ENCODE data around the gene ATPAF1. TPM values are rescaled to one million over a fixed set of nuclear protein-coding genes. Genes with fewer than 3 reads are reported as not detected.
A peak's percentile ranks its signal among the peaks of the same experiment; 100 is the strongest.

The ATPAF1 gene
- total RNA-seq, 1 donor from 2014 or later = 37.8 TPM

- DNase-seq = no peak
- Mint-ChIP-seq H3K27ac (ENCODE audit: unreplicated experiment) (no peak overlapping the region), H3K27me3 (ENCODE audit: unreplicated experiment) (peaks cover 2% of the 10 kb centered on the region), H3K4me1 (ENCODE audit: low read depth, unreplicated experiment) (no peaks in the 10 kb centered on the region), H3K36me3 (ENCODE audit: unreplicated experiment) (peaks cover 13% of the 10 kb centered on the region), H3K9me3 (ENCODE audit: unreplicated experiment) (peaks cover 2% of the 10 kb centered on the region), H3K4me3 (ENCODE audit: unreplicated experiment) (no peak overlapping the region)
- TF ChIP-seq, protein P1, sequence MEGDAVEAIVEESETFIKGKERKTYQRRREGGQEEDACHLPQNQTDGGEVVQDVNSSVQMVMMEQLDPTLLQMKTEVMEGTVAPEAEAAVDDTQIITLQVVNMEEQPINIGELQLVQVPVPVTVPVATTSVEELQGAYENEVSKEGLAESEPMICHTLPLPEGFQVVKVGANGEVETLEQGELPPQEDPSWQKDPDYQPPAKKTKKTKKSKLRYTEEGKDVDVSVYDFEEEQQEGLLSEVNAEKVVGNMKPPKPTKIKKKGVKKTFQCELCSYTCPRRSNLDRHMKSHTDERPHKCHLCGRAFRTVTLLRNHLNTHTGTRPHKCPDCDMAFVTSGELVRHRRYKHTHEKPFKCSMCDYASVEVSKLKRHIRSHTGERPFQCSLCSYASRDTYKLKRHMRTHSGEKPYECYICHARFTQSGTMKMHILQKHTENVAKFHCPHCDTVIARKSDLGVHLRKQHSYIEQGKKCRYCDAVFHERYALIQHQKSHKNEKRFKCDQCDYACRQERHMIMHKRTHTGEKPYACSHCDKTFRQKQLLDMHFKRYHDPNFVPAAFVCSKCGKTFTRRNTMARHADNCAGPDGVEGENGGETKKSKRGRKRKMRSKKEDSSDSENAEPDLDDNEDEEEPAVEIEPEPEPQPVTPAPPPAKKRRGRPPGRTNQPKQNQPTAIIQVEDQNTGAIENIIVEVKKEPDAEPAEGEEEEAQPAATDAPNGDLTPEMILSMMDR (IDR thresholded peaks at IDR 0.05; ENCODE audit: partially characterized antibody, unreplicated experiment) = no peak
Measured at GRCh38 chr1:46595127-46595526, 73.0 kb downstream of the ATPAF1 start.

- Mint-ChIP-seq H3K9me3 (ENCODE audit: unreplicated experiment) (peaks cover 5% of the 10 kb centered on the region), H3K27ac (ENCODE audit: unreplicated experiment) (no peak overlapping the region), H3K4me3 (ENCODE audit: unreplicated experiment) (no peak overlapping the region), H3K4me1 (ENCODE audit: low read depth, unreplicated experiment) (no peaks in the 10 kb centered on the region), H3K27me3 (ENCODE audit: unreplicated experiment) (peaks cover 2% of the 10 kb centered on the region), H3K36me3 (ENCODE audit: unreplicated experiment) (peaks cover 24% of the 10 kb centered on the region)
- DNase-seq = no peak
- TF ChIP-seq, protein P1 (IDR thresholded peaks at IDR 0.05; ENCODE audit: partially characterized antibody, unreplicated experiment) = no peak
Measured at GRCh38 chr1:46594063-46594462, 74.1 kb downstream of the ATPAF1 start.

GRCh38 chr1:46592823-46593222 lies 75.3 kb downstream of the ATPAF1 start:
- TF ChIP-seq, protein P1 (IDR thresholded peaks at IDR 0.05; ENCODE audit: partially characterized antibody, unreplicated experiment) = no peak
- H3K4me3 Mint-ChIP-seq (ENCODE audit: unreplicated experiment) = no peak overlapping the region
- H3K27ac Mint-ChIP-seq (ENCODE audit: unreplicated experiment) = no peak overlapping the region
- H3K27me3 Mint-ChIP-seq (ENCODE audit: unreplicated experiment) = peaks cover 2% of the 10 kb centered on the region
- no peaks in the 10 kb centered on the region for H3K4me1 Mint-ChIP-seq (ENCODE audit: low read depth, unreplicated experiment)
- no peak for DNase-seq
- peaks cover 27% of the 10 kb centered on the region for H3K36me3 Mint-ChIP-seq (ENCODE audit: unreplicated experiment)
- H3K9me3 Mint-ChIP-seq (ENCODE audit: unreplicated experiment) = peaks cover 5% of the 10 kb centered on the region

GRCh38 chr1:46589529-46589928 lies 78.6 kb downstream of the ATPAF1 start:
- H3K4me3 Mint-ChIP-seq (ENCODE audit: unreplicated experiment) = no peak overlapping the region
- H3K4me1 Mint-ChIP-seq (ENCODE audit: low read depth, unreplicated experiment) = peaks cover 12% of the 10 kb centered on the region
- H3K27ac Mint-ChIP-seq (ENCODE audit: unreplicated experiment) = no peak overlapping the region
- TF ChIP-seq, protein P1 (IDR thresholded peaks at IDR 0.05; ENCODE audit: partially characterized antibody, unreplicated experiment) = no peak
- peaks cover 5% of the 10 kb centered on the region for H3K9me3 Mint-ChIP-seq (ENCODE audit: unreplicated experiment)
- DNase-seq = no peak
- peaks cover 2% of the 10 kb centered on the region for H3K27me3 Mint-ChIP-seq (ENCODE audit: unreplicated experiment)
- H3K36me3 Mint-ChIP-seq (ENCODE audit: unreplicated experiment) = peaks cover 27% of the 10 kb centered on the region

DNA sequence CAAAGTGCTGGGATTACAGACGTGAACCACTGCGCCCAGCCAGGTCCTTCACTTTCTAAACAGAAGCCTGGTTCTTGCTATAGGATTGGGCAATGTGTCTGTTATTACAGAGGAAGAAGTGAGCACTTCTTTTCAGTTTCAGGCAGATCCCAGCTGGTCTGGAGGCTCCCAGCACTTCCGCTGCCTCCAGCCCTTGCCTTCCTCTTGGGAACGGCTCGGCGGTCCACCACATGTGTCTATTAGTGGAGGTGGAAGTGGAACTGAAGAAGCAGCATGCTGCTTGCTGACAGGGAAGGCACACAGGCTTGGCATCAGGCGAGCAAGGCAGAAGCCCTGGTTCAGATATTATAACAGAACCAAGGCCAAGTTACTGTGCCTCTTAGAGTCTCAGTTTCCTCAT lies 81.1 kb downstream of the ATPAF1 start:
- TF ChIP-seq, protein P1 (IDR thresholded peaks at IDR 0.05; ENCODE audit: partially characterized antibody, unreplicated experiment) = no peak
- no peak overlapping the region for H3K27ac Mint-ChIP-seq (ENCODE audit: unreplicated experiment)
- peaks cover 27% of the 10 kb centered on the region for H3K36me3 Mint-ChIP-seq (ENCODE audit: unreplicated experiment)
- DNase-seq = peak; percentile 34
- H3K4me3 Mint-ChIP-seq (ENCODE audit: unreplicated experiment) = no peak overlapping the region
- H3K4me1 Mint-ChIP-seq (ENCODE audit: low read depth, unreplicated experiment) = peaks cover 30% of the 10 kb centered on the region
- H3K27me3 Mint-ChIP-seq (ENCODE audit: unreplicated experiment) = peaks cover 2% of the 10 kb centered on the region
- peaks cover 7% of the 10 kb centered on the region for H3K9me3 Mint-ChIP-seq (ENCODE audit: unreplicated experiment)
